HepG2 (cell line): ENCODE measurements around the gene HSPA1B. TPM values are rescaled to one million over a fixed set of nuclear protein-coding genes. Genes with fewer than 3 reads are reported as not detected.

ENCODE experiments used
- CCDC6 ChIP-seq: sonication (generic); formaldehyde crosslinking; IDR thresholded peaks from 2 replicates; pipeline ENCODE4 v1.8.1; 2022; ENCODE audit warnings: mild to moderate bottlenecking, missing genetic modification reagents, moderate library complexity
- HBP1 ChIP-seq: IDR thresholded peaks from 2 replicates; pipeline ENCODE4 v1.6.1; 2016; ENCODE audit warnings: low read depth, control low read depth
- HNRNPH1 ChIP-seq: fragments of 200-400 bp; formaldehyde crosslinking; optimal IDR thresholded peaks from 2 replicates; pipeline ENCODE3; 2017; ENCODE audit warnings: mild to moderate bottlenecking, low read depth, low read length
- IRF2 ChIP-seq: IDR thresholded peaks from 2 replicates; pipeline ENCODE4 v1.6.1; 2018; ENCODE audit warnings: missing genetic modification reagents, missing compliant biosample characterization
- KDM1A ChIP-seq: IDR thresholded peaks from 2 replicates; pipeline ENCODE4 v1.6.1; 2016; ENCODE audit warnings: missing compliant biosample characterization
- MATR3 ChIP-seq: sonication (generic); formaldehyde crosslinking; IDR thresholded peaks from 2 replicates; pipeline ENCODE4 v1.4.0; 2020; ENCODE audit warnings: missing genetic modification reagents
- MLLT10 ChIP-seq: sonication (generic); formaldehyde crosslinking; IDR thresholded peaks from 2 replicates; pipeline ENCODE4 v1.4.0; 2020; ENCODE audit warnings: missing genetic modification reagents
- NFKB2 ChIP-seq: sonication (generic); formaldehyde crosslinking; IDR thresholded peaks from 2 replicates; pipeline ENCODE4 v1.4.0; 2020; ENCODE audit warnings: missing genetic modification reagents, borderline replicate concordance
- POGZ ChIP-seq: sonication (generic); formaldehyde crosslinking; IDR thresholded peaks from 2 replicates; pipeline ENCODE4 v1.4.0; 2020; ENCODE audit warnings: mild to moderate bottlenecking, missing genetic modification reagents
- PPARG ChIP-seq: conservative IDR thresholded peaks from 2 replicates; pipeline ENCODE4 v1.6.1; 2016; ENCODE audit warnings: missing biosample characterization, missing genetic modification reagents
- TEAD2 ChIP-seq: sonication (generic); formaldehyde crosslinking; IDR thresholded peaks from 2 replicates; pipeline ENCODE4 v1.9.0; 2021; ENCODE audit warnings: missing genetic modification reagents
- TOE1 ChIP-seq: sonication (generic); formaldehyde crosslinking; IDR thresholded peaks from 2 replicates; pipeline ENCODE4 v1.4.0; 2020; ENCODE audit warnings: mild to moderate bottlenecking, missing genetic modification reagents
- ZNF207 ChIP-seq: fragments of 450-650 bp; IDR thresholded peaks from 2 replicates; pipeline ENCODE4 v1.6.1; 2016; ENCODE audit warnings: antibody characterized with exemption, borderline replicate concordance
- ZNF367 ChIP-seq: sonication (generic); formaldehyde crosslinking; IDR thresholded peaks from 2 replicates; pipeline ENCODE4 v1.4.0; 2020; ENCODE audit warnings: missing genetic modification reagents, borderline replicate concordance
- ZNF496 ChIP-seq: sonication (generic); formaldehyde crosslinking; IDR thresholded peaks from 2 replicates; pipeline ENCODE4 v1.8.1; 2023; ENCODE audit warnings: mild to moderate bottlenecking, moderate library complexity, missing genetic modification reagents; ENCODE audit not compliant: insufficient replicate concordance
- ZNF510 ChIP-seq: sonication (generic); formaldehyde crosslinking; IDR thresholded peaks from 2 replicates; pipeline ENCODE4 v1.4.0; 2020; ENCODE audit warnings: low read depth, mild to moderate bottlenecking, missing genetic modification reagents
- ZNF614 ChIP-seq: IDR thresholded peaks from 2 replicates; pipeline ENCODE4 v1.6.1; 2018; ENCODE audit warnings: missing biosample characterization, missing genetic modification reagents, inconsistent platforms, borderline replicate concordance
- ZNF615 ChIP-seq: sonication (generic); formaldehyde crosslinking; IDR thresholded peaks from 2 replicates; pipeline ENCODE4 v1.5.0; 2020; ENCODE audit warnings: mild to moderate bottlenecking, missing genetic modification reagents, borderline replicate concordance
- ZNF781 ChIP-seq: sonication (generic); formaldehyde crosslinking; IDR thresholded peaks from 2 replicates; pipeline ENCODE4 v1.5.1; 2020; ENCODE audit warnings: borderline replicate concordance, mild to moderate bottlenecking, missing genetic modification reagents; ENCODE audit errors: not compliant biosample characterization
- ZSCAN9 ChIP-seq: IDR thresholded peaks from 2 replicates; pipeline ENCODE4 v1.6.1; 2016; ENCODE audit warnings: borderline replicate concordance
- polyA plus RNA-seq, 8 experiments: library from polyadenylated mRNA; depleted of rRNA in 3 of 8; stranded (reverse) in 7 of 8; unstranded in 1 of 8; fragments of >200 nt; fragmentation: Illumina TruSeq in 4 of 8; extraction: Trizol in 4 of 8; gene quantifications; 2 replicates each; pipeline versions ENCODE4 v1.2.1 to v1.2.3, GENCODE V29; 2011 to 2016; ENCODE audit warnings: low read depth in 4 of 8, missing spikeins in 1 of 8, mixed read lengths in 1 of 8; ENCODE audit not compliant: insufficient read depth in 1 of 8
- total RNA-seq, 5 experiments: library from RNA; depleted of rRNA; stranded (reverse); fragments of >200 nt; fragmentation: Illumina TruSeq; extraction: Trizol; gene quantifications; 2 replicates each; pipeline ENCODE4 v1.2.3, GENCODE V29; 2016; ENCODE audit warnings: low read depth in 1 of 5
- TF ChIP-seq, protein P1 (sequence below): sonication (generic); formaldehyde crosslinking; IDR thresholded peaks from 2 replicates; pipeline ENCODE4 v1.9.0; 2021; ENCODE audit warnings: missing genetic modification reagents, borderline replicate concordance
- TF ChIP-seq, protein P2 (sequence below): sonication (generic); formaldehyde crosslinking; IDR thresholded peaks from 2 replicates; pipeline ENCODE4 v1.8.0; 2022; ENCODE audit warnings: mild to moderate bottlenecking, missing genetic modification reagents; ENCODE audit not compliant: insufficient replicate concordance

The HSPA1B gene
- total and polyA plus RNA-seq, 2 of the 13 experiments (the other 11 are each of a cell fraction or from before 2014, with no cell fraction given) = 26.0 to 186 TPM

GRCh38 chr6:31806470-31807272 is 20.9 kb upstream of the HSPA1B start, which contains the start of gene LSM2 (continued):
- TF ChIP-seq HBP1 (peak; percentile 88), ZNF510 (CRISPR knock-in tag) (peak; percentile 98), MATR3 (CRISPR knock-in tag) (no peak), TEAD2 (no peak), MLLT10 (CRISPR knock-in tag) (no peak), ZNF615 (no peak), POGZ (CRISPR knock-in tag) (peak; percentile 93), ZNF496 (CRISPR knock-in tag) (no peak), CCDC6 (CRISPR knock-in tag) (peak; percentile 95), ZNF367 (CRISPR knock-in tag) (peak; percentile 63; the same call in 1 of the 2 replicates), PPARG (peak; percentile 78), ZNF207 (no peak), ZSCAN9 (CRISPR knock-in tag) (peak; percentile 76; the same call in 1 of the 2 replicates), IRF2 (CRISPR knock-in tag) (peak; percentile 83), KDM1A (CRISPR knock-in tag) (no peak), TOE1 (no peak), HNRNPH1 (no peak), ZNF614 (CRISPR knock-in tag) (peak; percentile 75; the same call in 1 of the 2 replicates), NFKB2 (CRISPR knock-in tag) (peak; percentile 93; the same call in 1 of the 2 replicates), ZNF781 (CRISPR knock-in tag) (peak; percentile 78)
- TF ChIP-seq, protein P1, sequence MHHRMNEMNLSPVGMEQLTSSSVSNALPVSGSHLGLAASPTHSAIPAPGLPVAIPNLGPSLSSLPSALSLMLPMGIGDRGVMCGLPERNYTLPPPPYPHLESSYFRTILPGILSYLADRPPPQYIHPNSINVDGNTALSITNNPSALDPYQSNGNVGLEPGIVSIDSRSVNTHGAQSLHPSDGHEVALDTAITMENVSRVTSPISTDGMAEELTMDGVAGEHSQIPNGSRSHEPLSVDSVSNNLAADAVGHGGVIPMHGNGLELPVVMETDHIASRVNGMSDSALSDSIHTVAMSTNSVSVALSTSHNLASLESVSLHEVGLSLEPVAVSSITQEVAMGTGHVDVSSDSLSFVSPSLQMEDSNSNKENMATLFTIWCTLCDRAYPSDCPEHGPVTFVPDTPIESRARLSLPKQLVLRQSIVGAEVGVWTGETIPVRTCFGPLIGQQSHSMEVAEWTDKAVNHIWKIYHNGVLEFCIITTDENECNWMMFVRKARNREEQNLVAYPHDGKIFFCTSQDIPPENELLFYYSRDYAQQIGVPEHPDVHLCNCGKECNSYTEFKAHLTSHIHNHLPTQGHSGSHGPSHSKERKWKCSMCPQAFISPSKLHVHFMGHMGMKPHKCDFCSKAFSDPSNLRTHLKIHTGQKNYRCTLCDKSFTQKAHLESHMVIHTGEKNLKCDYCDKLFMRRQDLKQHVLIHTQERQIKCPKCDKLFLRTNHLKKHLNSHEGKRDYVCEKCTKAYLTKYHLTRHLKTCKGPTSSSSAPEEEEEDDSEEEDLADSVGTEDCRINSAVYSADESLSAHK (CRISPR knock-in tag) = no peak
- TF ChIP-seq, protein P2, sequence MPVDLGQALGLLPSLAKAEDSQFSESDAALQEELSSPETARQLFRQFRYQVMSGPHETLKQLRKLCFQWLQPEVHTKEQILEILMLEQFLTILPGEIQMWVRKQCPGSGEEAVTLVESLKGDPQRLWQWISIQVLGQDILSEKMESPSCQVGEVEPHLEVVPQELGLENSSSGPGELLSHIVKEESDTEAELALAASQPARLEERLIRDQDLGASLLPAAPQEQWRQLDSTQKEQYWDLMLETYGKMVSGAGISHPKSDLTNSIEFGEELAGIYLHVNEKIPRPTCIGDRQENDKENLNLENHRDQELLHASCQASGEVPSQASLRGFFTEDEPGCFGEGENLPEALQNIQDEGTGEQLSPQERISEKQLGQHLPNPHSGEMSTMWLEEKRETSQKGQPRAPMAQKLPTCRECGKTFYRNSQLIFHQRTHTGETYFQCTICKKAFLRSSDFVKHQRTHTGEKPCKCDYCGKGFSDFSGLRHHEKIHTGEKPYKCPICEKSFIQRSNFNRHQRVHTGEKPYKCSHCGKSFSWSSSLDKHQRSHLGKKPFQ = peak; percentile 63
